ENCODE measurements around the gene OR5C1.
"Not testable (repeated sequence)": the region's sequence is repeated elsewhere in the genome, so short reads cannot be mapped to it uniquely, and the experiment has no call there.

The OR5C1 gene

DNA sequence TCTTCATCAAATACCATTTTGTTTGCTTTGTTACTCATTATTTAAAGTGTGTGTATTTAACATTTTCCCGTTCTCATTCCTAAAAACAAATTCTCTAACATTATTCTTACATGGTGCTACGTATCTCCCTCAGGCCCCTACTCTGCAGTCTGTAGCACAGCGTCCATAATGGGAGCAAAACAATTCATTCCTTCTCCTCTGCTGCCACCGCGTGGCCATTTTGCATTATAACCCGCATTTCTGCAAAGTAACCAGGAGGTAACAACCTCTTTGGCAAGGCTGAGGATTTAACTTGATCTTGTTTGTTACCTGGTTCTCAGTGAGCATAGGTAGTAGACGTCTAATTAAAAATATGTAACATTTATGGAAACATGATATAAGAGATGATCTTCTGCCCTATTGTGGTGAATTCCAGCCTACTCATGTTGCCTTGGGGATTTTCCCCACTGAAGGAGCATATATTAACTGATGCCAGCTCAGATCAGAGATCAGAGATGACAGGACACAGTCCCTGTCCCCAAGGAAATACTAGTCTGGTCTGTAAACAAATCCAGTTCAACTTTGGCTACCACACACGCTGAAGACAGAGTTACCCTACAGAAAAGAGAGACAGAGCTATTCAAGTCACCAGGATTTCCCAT lies 21.7 kb downstream of the OR5C1 start:
- DNase-seq (ENCODE audit: low spot score), result peak; percentile 91

DNA sequence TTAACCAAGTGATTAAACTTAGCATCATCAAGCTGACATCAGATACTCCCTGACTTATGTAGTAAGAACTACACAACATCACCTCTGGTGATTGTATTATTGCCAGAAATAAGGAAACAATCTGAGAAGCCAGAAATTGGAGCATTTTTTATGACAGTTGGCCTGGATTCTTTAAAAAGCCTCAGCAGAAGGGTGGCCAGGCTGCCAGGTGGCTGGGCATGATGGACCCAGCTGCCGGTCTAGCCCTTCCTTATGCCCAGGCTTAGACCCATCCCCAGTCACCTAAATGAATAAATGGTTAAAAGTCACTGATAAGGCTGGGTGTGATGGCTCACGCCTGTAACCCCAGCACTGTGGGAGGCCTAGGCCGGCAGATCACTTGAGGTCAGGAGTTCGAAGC lies 24.0 kb downstream of the OR5C1 start:
- DNase-seq (ENCODE audit: low spot score), result peak; percentile 80

DNA sequence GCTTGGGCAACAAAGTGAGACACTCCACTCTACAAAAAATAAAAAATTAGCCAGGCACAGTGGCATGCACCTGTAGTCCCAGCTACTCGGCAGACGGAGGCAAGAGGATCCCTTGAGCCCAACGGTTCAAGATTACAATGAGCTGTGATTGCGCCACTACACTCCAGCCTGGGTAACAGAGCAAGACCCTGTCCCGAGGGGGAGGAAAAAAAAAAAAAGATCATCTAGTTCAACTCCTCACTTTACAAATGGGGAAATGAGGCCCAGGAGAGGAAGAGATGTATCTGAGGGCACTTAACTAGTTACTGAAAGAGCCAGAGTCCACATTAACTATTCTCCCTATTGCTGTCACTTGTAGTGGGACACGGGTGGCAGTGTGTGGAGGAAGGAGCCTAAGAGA lies 25.8 kb downstream of the OR5C1 start:
- DNase-seq (ENCODE audit: low spot score), result no peak

DNA sequence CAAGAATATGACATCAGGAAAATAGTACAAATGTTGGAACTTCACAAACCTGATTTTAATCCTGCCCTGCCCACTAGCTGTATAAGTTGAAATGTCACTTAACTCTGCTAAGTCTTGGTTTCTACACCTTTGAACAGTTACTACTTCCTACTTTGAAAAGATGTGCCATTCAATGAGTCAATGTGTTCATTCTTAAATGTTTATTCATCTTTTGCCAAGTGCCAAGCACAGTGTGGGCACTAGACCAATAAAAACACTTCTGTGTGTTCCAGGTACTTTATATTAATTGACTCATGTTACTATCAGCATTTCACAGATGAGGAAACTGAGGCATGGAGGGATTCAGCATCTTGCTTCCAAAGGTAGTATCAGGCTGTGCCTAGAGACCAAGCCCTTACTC lies 26.8 kb downstream of the OR5C1 start:
- DNase-seq (ENCODE audit: low spot score), result no peak

DNA sequence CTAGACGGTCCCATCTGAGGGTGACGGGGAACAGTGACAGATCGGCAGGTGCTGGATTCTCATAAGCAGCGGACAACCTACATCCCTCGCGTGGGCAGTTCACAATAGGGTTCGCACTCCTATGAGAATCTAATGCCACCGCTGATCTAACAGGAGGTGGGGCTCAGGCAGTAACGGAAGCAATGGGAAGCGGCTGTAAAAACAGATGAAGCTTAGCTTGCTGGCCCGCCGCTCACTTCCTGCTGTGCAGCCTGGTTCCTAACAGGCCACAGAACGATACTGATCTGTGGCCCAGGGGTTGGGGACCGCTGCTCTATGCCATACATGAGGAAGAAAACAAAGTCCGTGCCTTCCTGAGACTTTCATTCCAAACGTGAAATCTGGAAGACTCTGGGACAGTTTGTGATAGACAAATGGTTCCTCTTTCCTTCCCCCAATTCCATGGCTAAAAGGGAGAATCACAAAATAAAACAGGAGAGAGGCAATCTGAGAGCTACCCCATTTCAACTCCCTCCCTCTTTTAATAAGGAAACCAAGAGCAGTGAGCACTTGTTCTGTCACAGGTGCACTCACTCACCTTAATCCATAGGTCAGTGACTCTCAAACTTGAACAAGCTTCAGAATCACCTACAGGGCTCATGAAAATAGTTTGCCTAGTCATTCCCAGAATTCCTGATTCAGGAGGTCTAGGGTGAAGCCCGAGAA lies 27.6 kb downstream of the OR5C1 start:
- DNase-seq (ENCODE audit: low spot score), result peak; percentile 53

DNA sequence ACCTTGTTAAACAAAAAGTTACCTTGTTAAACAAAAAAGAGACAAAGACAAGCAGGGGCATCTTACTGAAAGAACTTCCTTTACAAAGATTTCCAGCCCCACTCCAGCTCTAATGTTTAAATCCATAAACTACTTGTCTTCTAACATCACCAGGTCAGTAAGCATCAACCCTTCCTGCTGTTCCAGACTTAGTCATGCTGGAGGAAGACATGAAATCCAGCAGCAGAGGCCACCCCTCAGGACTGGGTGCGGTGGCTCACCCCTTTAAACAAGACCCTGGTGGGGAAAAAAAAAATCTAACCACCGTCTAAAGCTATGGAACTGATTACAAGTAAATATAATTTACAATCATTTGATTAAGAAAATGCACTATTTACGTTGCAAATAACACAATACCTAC lies 30.6 kb downstream of the OR5C1 start:
- no peak for DNase-seq (ENCODE audit: low spot score)

DNA sequence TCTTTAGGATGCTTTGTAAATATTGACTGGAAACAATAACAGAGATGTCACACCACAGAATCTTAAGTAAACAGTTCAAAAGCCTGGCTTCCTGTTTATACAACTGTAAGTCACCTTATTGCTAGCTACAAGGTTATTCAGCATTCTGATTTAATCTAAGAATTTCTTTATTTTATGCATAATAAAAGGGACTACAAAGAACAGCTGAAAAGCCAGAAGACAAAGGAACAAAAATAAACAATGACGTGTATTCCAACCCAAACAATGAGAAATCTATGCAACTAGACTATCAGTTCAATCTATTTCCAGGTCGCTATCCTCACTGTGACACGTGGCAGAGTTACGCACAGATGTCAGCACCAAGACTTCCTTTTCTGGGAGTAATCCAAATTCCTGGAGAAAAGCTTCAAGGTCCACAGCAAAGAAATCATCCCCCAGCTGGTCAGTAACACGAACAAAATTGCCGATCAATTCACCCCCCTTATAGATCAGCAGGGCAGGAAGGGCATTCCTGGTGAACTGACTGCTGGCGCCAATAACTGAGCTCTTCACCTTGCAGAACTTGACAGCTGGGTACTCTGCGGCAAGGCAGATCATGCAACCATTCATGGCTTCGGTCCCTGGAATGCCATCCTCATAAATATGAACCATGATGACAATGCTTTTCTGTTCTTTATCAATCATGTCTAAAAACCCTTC lies 31.2 kb downstream of the OR5C1 start:
- no peak for DNase-seq (ENCODE audit: low spot score)

DNA sequence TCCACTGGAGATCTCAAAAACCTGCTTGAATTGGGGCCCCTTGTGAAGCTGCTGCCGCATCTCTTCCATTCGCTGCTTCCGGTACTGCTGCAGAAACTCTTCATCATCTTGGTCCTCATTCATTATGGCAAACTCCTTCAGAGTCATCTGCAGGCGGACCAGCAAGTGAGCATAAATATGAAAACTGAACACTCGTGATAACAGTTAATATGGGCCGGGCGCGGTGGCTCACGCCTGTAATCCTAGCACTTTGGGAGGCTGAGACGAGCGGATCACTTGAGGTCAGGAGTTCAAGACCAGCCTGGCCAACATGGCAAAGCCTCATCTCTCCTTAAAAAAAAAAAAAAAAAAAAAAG lies 31.7 kb downstream of the OR5C1 start:
- no peak for DNase-seq (ENCODE audit: low spot score)

DNA sequence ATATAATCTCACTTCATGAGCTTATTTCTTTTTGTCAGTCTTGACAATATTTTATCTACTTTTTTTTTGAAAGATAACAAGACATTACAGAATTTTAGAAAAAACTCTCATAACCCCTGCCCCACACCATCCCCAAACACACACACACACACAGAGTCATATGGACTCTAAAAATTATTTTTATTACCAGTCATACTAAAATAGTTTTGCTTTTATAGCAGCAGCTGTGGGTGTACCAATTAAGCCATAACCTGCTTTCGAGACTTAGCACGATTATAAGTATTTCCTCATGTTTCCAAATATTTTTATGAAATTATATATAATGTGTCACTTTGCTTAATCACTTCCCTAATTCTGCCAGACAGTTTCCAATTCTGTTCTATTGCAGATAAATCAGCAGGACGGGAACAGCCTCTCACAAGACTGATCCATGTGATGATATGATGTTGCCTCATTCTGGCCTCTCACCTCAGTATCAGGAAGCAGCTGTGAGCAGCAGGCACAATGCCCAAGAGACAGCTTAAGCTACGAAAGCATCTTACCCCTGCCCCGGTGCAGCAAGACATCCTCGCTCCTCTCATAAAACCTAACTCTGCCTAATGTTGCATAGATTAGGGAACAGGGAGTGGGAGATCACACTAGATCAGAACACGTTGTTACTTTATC lies 32.7 kb downstream of the OR5C1 start:
- DNase-seq (ENCODE audit: low spot score), result no peak

DNA sequence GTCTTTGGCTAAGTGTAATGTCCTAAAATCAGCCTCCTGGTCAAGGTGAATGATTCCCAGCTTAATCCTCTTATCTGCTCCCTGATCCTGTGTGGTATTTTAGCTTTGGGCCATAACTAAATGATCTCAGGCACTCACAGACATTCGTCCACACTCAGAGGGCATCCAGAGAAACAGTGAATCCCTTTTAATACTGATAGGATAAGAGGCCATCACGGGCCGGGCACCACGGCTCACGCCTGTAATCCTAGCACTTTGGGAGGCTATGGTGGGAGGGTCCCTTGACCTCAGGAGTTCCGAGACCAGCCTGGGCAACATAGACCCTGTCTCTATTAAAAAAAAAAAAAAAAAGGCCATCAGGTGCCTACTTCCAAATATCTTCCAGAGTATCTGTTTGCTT lies 33.3 kb downstream of the OR5C1 start:
- no peak for DNase-seq (ENCODE audit: low spot score)

DNA sequence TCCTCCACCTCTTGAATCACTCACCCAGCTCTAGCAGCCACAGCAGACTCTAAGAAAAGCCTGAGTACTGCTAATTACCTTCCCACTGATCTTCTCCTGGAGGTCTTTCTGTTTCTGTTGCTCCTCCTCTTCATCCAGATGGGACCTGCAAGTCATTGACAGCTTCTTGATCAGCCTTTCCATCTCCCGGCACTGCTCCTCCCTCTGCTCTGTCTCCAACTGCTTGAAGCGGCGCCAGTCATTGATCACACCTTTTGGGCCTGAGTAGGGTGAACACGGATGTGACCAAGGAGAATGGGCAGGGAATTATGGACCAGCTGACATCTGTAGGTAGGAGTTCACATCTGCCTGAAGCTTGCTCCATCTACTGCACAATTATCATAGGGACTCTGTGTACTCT lies 34.2 kb downstream of the OR5C1 start:
- no peak for DNase-seq (ENCODE audit: low spot score)

DNA sequence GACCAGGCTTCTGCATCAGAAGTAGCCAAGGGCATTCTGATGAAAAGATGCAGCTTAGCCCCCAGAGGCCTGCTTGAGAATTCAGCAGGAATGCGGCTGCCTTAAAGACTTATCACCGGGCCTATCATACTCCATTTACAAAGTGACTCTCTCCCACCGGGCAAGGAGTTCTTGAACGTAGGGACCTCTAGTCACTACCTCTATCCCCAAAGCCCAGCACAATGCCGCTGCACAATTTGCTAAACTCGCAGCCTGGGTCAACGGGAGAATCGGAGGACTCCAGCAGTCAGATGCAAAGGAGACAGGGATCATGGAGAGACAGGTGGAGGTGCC lies 39.0 kb downstream of the OR5C1 start:
- DNase-seq (ENCODE audit: low spot score), result no peak

DNA sequence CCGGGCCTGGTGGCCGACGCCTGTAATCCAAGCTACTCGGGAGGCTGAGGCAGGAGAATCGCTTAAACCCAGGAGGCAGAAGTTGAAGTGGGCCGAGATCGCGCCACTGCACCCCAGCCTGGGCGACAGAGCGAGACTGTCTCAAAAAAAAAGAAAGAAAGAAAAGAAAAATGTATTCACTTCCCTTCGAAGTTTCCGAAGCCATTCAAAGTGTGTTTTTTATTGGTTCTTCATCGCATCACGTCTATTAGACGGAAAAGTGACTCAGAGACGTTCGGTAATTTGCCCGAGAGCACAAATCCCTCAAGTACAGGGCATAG lies 40.2 kb downstream of the OR5C1 start:
- DNase-seq (ENCODE audit: low spot score), result not testable (repeated sequence)

DNA sequence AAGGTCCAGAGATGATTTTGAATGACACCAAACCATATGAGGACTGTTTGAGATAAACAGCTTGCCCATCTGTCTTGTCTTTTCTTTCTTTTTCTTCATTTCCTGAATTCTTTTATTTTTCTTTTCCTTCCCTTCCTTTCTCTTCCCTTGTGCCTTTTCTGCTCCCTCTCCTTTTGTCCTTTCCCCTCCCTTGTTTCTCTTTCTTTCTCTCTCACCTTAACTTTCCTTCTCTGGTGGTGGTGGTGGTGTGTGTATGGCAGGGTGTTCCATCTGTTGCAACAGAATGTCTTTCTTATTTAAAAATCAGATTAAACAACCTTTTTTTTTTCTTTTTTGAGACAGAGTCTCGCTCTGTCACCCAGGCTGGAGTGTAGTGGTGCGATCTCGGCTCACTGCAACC lies 43.5 kb downstream of the OR5C1 start:
- DNase-seq (ENCODE audit: low spot score), result no peak

DNA sequence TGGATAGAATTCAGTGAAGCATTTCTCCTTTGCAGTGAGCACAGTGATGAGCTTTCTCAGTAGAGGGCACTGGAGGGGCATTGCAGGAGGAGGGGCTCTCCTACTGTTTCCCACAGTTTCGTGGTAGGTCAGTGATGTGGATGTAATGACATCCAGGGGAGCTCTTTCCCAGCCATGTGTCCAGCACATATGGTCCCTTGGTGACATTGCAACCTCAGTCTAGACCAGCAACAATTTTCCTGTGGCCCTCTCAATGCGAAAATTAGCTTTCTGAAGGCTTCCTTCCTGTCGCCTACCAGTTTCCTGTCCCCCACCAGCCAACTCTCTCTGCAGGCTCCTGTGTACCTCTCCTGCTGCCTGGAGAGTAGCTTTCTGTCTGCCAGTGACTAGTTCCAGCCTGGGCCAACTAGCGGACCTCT lies 46.6 kb downstream of the OR5C1 start:
- peak; percentile 98 for DNase-seq (ENCODE audit: low spot score)

DNA sequence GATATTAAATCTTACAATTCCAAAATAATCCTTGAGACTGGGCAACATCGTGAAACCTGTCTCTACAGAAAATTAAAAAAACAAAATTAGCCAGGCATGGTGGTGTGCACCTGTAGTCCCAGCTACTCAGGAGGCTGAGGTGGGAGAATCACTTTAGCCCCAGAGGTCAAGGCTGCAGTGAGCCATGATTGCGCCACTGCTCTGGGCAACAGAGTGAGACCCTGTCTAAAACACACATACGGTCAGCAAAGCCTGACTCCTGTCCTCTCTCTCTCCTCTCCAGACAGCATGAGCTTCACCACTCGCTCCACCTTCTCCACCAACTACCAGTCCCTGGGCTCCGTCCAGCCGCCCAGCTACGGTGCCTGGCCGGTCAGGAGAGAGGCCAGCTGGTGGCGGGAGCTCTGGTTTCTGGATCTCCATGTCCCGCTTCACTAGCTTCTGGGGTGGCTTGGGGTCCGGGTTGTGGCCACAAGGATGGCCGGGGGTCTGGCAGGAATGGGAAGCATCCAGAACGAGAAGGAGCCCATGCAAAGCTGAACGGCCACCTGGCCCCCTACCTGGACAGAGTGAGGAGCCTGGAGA lies 48.6 kb downstream of the OR5C1 start:
- DNase-seq (ENCODE audit: low spot score), result no peak

DNA sequence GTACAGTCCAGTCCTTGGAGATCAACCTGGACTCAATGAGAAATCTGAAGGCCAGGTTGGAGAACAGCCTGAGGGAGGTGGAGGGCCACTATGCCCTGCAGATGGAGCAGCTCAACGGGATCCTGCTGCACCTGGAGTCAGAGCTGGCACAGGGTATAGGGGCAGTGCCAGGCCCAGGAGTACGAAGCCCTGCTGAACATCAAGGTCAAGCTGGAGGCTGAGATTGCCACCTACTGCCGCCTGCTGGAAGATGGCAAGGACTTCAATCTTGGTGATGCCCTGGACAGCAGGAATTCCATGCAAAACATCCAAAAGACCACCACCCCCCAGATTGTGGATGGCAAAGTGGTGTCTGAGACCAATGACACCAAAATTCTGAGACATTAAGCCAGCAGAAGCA lies 49.7 kb downstream of the OR5C1 start:
- DNase-seq (ENCODE audit: low spot score), result not testable (repeated sequence)

Measured in cerebellar cortex (tissue), 1 donor.